ENCODE data around the gene ZNF432.
"Not testable (repeated sequence)": the region's sequence is repeated elsewhere in the genome, so short reads cannot be mapped to it uniquely, and the experiment has no call there.

ZNF432 gene
- total RNA-seq = 20.1 to 32.6 (median 25.7) reads per million in 3 experiments

GRCh38 chr19:52048555-52049501 lies at the start of gene ZNF432:
Gene ZNF432 (minus strand): TSS chr19:52048838. CDS start chr19:52046868, 1,970 bp downstream.
- peak; percentile 83 for DNase-seq

GRCh38 chr19:52096416-52096815 lies 47.8 kb upstream of the ZNF432 start:
- DNase-seq = not testable (repeated sequence)

GRCh38 chr19:52095172-52096014 lies 46.8 kb upstream of the ZNF432 start, which contains the start of gene ZNF841:
Gene ZNF841 (minus strand): TSS chr19:52095765. CDS start chr19:52084801, 10,964 bp downstream.
- peak; percentile 71 for DNase-seq

- DNase-seq = no peak
Measured at GRCh38 chr19:52094526-52095130, 46.0 kb upstream of the ZNF432 start.

GRCh38 chr19:52086481-52086880 lies 37.8 kb upstream of the ZNF432 start:
- DNase-seq = no peak

- no peak for DNase-seq
Measured at GRCh38 chr19:52070496-52070895, 21.9 kb upstream of the ZNF432 start.

GRCh38 chr19:52069653-52070052 lies 21.0 kb upstream of the ZNF432 start:
- no peak for DNase-seq

GRCh38 chr19:52066258-52066863 lies 17.7 kb upstream of the ZNF432 start:
- DNase-seq = no peak

- DNase-seq = no peak
Measured at GRCh38 chr19:52065399-52065798, 16.8 kb upstream of the ZNF432 start.

- not testable (repeated sequence) for DNase-seq
Measured at GRCh38 chr19:52056480-52056879, 7.8 kb upstream of the ZNF432 start.

GRCh38 chr19:52051736-52052135 lies 3.1 kb upstream of the ZNF432 start:
- DNase-seq = not testable (repeated sequence)

DNA sequence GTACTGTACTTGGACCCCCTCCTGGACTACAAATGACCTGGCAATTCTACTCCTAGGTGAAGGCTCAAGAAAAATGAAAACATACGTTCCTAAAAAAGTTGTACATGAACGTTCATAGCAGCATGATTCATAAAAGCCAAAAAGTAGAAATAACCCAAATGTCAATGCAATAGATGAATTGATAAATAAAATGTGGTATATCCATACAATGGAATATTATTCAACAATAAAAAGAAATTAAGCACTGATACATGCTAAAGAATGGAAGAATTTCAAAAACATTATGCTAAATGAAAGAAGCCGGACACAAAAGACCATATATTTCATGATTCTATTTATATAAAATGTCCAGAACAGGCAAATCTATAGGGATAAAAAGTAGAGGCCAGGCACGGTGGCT lies 9.5 kb downstream of the ZNF432 start:
- DNase-seq = no peak

- DNase-seq = no peak
Measured at GRCh38 chr19:52034051-52034728, 14.4 kb downstream of the ZNF432 start.

DNA sequence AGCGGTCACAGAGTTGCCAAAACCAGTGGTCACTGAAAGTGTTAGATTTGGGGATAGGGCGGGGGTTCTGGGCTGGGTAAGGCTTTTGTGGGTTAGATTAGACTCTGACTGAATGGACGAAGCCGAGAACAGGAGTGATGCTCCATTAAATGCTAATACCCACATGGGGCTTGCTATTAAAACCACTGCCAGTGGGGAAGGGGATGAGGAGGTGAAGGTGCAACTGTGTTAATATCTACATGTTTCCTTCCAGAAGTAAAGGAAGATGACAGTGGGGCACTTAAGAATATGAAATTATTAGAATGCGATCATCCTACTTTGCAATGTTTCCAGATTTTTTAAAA lies 19.9 kb downstream of the ZNF432 start:
- no peak for DNase-seq

DNA sequence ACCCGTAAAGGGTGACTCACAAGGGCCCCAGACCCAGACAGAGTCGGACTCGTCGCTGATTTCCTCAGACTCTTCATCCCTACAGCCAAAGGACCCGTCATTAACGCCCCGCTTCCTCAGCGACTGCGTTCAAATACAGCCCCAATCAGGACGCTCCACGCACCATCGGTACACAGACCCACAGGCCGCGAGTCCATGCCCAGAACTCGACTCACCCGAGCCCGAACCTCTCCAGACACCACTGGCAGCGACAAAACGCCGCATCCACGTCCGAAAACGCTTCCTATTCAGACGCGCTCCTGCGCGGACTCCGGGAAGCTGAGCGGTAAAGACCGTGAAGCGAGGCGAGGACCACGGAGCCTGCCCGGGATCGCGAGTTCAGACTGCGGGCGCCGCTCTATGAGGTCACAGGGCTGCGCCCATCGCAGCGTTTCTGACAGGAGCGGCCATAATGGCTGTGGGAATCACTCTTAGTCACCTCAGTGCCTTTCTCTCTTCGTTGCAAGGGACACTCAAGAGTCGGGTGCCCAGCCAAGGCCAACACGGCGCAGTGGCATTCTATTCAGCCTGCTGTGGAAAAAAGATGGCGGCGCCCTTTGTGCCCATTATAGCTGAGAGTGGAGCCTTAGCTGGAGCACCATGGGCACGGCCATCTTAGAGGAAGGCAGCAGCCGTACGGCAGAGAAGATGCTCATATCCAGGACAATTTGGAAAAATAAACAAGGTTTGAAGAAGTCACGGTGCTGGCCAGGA lies 20.4 kb downstream of the ZNF432 start, which contains the start of gene ZNF614:
TSS of gene ZNF614 (minus strand) at position 353 of the 753 bp plus-strand sequence. CDS start 2,634 bp downstream, outside the sequence.
- DNase-seq = peak; percentile 87

GRCh38 chr19:52026255-52026990 lies 22.2 kb downstream of the ZNF432 start:
- not testable (repeated sequence) for DNase-seq

GRCh38 chr19:52024478-52024877 lies 24.2 kb downstream of the ZNF432 start:
- not testable (repeated sequence) for DNase-seq

- DNase-seq = no peak
Measured at GRCh38 chr19:52022193-52022592, 26.4 kb downstream of the ZNF432 start.

DNA sequence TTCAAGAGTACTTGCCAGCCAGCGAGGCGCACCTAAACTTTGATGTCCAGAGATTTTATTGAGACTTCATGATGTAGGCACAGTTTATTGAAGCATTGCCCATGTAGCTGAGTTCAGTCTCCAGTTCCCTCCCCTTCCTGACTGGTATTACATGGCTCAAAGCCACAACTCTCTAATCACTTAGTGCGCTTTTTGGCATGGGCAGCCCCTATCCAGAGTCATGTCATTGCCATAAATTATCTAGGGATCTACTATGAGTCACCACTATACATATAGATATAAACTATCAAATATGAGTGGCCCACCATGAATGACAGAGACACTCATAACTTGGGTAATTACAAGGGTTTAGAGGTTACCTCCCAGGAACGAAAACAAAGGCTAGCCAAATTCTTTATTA lies 28.1 kb downstream of the ZNF432 start:
- no peak for DNase-seq

DNA sequence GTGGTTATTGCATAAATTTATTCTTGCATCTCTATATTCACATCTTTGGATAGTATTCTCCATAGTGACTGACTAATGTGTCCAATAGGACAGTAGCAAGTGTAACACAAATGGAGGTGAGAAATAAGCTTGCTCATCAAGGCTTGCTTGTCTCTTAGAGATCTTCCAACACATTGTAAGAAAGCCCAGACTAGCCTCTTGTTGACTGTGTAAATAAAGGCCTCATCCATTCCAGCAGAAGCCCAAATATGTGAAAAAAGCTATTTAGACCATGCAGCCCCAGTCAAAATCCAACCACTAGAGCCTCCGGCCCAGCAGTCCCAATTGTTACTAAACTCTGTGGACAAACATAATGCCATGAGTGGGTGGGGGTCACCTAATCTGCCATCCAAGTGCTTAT lies 38.0 kb downstream of the ZNF432 start:
- DNase-seq = no peak
